GM12873 (cell line): ENCODE results near the gene SPTB.

Source experiments
- CTCF ChIP-seq: IDR thresholded peaks from 2 replicates; pipeline ENCODE4 v1.5.1; 2012; ENCODE audit warnings: low read depth, mild to moderate bottlenecking, moderate library complexity, low read length, control low read depth; ENCODE audit not compliant: insufficient read depth; ENCODE audit errors: missing control alignments

Gene SPTB

GRCh38 chr14:64910847-64911495, 31.3 kb upstream of the SPTB start:
- TF ChIP-seq CTCF: peak; percentile 41

DNA sequence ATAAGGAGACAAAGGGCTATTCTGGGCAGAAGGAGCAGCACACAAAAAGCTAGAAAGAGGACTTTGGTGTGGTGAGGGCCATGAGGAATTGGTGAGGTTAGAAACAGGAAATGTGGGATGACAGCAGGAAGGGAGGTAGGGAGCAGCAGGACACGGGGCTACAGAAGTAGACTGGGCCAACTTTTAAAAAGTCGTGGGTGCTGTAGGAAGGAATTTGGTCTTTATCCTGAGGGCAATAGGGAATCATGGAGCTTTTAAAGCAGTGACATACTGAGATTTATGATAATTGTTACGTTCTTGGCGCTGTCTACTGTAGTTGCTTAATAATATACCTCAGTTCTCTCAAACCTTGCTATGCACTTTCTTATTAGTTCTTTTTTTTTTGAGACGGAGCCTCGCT, 26.3 kb upstream of the SPTB start:
- TF ChIP-seq CTCF: no peak

GRCh38 chr14:64899958-64900357, 20.3 kb upstream of the SPTB start:
- no peak for TF ChIP-seq CTCF

GRCh38 chr14:64891839-64892375, 12.2 kb upstream of the SPTB start:
- peak; percentile 56 for TF ChIP-seq CTCF

DNA sequence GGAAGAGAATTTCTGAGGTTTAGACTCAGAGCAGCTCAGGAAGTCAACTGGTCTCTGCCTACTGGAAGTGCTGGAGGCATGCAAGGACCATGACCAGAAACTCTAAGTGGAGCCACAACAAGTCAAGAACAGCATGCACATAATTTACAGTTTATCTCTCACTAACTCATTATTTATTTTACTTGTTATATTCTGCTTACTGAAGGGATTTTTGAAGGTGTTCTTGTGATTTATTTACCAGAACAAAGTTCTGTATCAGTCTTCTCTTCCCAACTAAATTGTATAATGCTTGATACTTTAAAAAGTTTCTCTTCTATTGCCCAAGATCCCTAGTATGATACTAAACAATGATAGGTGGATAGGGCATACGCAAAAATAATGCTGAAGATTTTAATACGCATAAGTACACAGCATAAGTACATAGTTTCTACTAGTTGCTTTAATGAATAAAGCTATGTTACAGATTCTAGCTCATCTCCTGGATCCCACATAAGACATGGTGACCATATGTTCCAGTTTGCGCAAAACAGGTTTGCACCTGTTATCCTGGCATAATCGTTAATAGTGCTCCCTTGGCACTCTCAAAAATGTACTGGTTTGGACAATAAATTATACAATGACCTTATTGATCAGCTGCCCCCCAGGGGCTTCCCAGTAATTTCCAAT, 11.6 kb upstream of the SPTB start:
- no peak for TF ChIP-seq CTCF

DNA sequence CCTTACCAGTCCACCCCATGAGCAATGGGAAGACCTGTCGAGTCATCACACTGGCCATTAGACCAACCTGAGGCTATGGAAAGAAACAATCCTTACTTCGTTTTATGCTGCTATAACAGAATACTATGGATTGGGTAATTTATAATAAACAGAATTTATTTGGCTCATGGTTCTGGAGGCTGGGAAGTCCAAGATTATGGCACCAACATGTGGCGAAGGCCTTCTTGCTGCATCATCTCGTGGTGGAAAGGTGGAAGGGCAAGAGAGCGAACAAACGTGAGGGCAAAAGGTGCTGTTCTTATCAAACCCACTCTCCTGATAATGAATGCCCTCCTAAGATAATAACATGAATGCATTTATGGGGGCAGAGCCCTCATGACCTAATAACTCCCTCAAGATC, 9.6 kb upstream of the SPTB start:
- TF ChIP-seq CTCF: no peak

DNA sequence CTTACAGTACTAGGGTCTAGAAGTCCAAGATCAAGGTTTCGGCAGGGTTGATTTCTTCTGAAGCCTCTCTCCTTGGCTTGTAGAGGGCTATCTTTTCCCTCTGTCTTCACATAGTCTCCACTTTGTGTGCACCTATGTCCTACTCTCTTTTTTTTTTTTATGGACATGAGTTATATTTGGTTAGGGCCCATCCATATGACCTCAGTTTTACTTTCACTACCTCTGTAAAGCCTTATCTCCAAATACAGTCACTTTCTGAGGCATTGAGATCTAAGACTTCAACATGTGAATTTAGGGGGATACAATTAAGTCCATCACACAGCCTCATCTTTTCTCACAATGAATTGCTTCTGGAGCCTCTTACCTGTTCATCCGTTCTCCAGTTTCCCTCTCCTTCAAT, 5.9 kb upstream of the SPTB start:
- no peak for TF ChIP-seq CTCF
